ENCODE data around the gene ST6GALNAC3. TPM values are rescaled to one million over a fixed set of nuclear protein-coding genes. Genes with fewer than 3 reads are reported as not detected.

ST6GALNAC3 gene
- total RNA-seq, 4 donors from 2014 or later, result 1.00 to 5.7 (median 1.9) TPM; not detected in 1

DNA sequence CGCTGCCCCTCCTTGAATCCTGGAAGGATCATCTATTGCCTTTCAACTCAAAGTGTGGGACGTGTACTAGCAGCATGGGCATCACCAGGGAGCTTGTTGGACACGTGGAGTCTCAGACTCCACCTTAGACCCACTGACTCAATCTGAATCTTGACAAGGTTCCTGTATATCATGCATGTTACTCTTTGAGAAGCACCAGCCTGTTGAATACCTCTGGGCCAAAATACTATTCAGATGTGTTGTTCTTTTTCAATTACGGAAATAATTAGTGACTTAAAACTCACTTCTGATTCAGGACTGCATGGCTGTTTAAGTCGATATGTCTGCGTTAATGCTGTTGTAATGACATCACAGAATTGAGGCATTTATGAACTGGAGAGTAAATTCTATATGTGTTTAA lies 70.8 kb downstream of the ST6GALNAC3 start:
- WGBS, 2 donors (ENCODE audit: low coverage in 1 of 2), result 73 to 96% methylated on average over 3 to 6 of the region's 6 CpGs
- Histone ChIP-seq H3K4me3 (no peak overlapping the region), H3K4me1 (peaks cover 0 to 19% (median 7%) of the 10 kb centered on the region in 4 donors), H3K27me3 (no peaks in the 10 kb centered on the region), H3K9me3 (no peaks in the 10 kb centered on the region), H3K27ac (no peak overlapping the region), H3K36me3 (no peaks in the 10 kb centered on the region)
- intact Hi-C loops (cut with DNase I; ENCODE audit: low total_unique reads), result no loop called here
- in situ Hi-C loops (cut with MboI; ENCODE audit: low pct_ligation_motif_present in 1 of 4, low pct_unique_long_range_greater_than_20kb in 1 of 4, low sequenced_read_pairs in 3 of 4), result no loop called here
- no peak for DNase-seq
- TF ChIP-seq, protein P1, sequence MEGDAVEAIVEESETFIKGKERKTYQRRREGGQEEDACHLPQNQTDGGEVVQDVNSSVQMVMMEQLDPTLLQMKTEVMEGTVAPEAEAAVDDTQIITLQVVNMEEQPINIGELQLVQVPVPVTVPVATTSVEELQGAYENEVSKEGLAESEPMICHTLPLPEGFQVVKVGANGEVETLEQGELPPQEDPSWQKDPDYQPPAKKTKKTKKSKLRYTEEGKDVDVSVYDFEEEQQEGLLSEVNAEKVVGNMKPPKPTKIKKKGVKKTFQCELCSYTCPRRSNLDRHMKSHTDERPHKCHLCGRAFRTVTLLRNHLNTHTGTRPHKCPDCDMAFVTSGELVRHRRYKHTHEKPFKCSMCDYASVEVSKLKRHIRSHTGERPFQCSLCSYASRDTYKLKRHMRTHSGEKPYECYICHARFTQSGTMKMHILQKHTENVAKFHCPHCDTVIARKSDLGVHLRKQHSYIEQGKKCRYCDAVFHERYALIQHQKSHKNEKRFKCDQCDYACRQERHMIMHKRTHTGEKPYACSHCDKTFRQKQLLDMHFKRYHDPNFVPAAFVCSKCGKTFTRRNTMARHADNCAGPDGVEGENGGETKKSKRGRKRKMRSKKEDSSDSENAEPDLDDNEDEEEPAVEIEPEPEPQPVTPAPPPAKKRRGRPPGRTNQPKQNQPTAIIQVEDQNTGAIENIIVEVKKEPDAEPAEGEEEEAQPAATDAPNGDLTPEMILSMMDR (IDR thresholded peaks at IDR 0.05), result no peak
- no peak for TF ChIP-seq POLR2A (IDR thresholded peaks at IDR 0.05)
- no peak for TF ChIP-seq EP300 (IDR thresholded peaks at IDR 0.05; ENCODE audit: low read depth)
- TF ChIP-seq POLR2AphosphoS5 (IDR thresholded peaks at IDR 0.05), result no peak

DNA sequence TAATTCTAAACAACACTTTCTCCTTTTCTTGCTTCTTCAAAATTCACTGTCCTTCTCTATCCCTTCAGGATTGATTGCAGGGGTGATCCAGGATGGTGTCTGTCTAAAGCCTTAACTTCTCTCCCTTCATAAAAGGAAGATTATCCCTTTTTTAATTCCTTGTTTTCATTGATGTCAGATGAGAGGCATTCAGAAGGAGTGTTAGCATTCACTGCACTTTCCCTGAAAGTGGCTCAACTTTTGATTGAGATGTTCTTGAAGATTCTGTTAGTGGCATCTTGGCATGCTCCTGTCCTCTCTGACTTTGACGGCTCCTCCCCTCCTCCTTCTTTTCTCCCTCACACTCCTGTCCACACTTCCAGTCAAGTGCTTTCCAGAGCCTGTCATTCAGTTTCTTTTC lies 71.6 kb downstream of the ST6GALNAC3 start:
- in situ Hi-C loops (cut with MboI; ENCODE audit: low pct_ligation_motif_present in 1 of 4, low pct_unique_long_range_greater_than_20kb in 1 of 4, low sequenced_read_pairs in 3 of 4), result no loop called here

DNA sequence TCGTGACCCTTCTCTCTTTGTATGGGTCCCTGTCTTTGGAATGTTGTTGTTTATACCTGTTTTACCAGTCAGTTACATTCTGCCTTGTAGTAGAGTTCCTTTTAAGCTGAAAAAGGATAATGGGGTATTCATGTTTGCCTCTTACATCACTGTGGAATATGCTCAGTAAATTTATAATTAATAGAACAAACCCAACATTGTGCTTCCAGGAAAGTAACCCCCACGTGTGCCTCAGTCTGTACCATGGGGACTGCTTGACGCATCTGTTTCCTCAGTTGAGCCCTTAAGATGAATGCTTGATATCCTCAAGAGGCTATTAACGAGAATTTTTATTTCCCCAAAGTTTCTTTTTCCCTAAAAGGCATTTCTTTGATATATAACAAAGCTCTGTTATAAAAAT lies 73.4 kb downstream of the ST6GALNAC3 start:
- 78 to 89% methylated on average over 4 of the region's 4 CpGs for WGBS, 2 donors (ENCODE audit: low coverage in 1 of 2)
- H3K4me3 ChIP-seq, result no peak overlapping the region
- no peaks in the 10 kb centered on the region for H3K36me3 ChIP-seq
- in situ Hi-C loops (cut with MboI; ENCODE audit: low pct_ligation_motif_present in 1 of 4, low pct_unique_long_range_greater_than_20kb in 1 of 4, low sequenced_read_pairs in 3 of 4), result no loop called here
- peaks cover 0 to 4% (median under 1%) of the 10 kb centered on the region in 4 donors for H3K4me1 ChIP-seq
- H3K27ac ChIP-seq, result no peak overlapping the region
- no peaks in the 10 kb centered on the region for H3K9me3 ChIP-seq
- no peaks in the 10 kb centered on the region for H3K27me3 ChIP-seq
- DNase-seq, result no peak
- TF ChIP-seq POLR2A (IDR thresholded peaks at IDR 0.05) (no peak), POLR2AphosphoS5 (IDR thresholded peaks at IDR 0.05) (no peak), EP300 (IDR thresholded peaks at IDR 0.05; ENCODE audit: low read depth) (no peak)
- TF ChIP-seq, protein P1 (IDR thresholded peaks at IDR 0.05), result no peak
- intact Hi-C loops (cut with DNase I; ENCODE audit: low total_unique reads), result no loop called here

More for the DNA sequence above, 71.6 kb downstream of the ST6GALNAC3 start:
- TF ChIP-seq EP300 (IDR thresholded peaks at IDR 0.05; ENCODE audit: low read depth), result no peak
- TF ChIP-seq POLR2AphosphoS5 (IDR thresholded peaks at IDR 0.05), result no peak
- TF ChIP-seq, protein P1 (IDR thresholded peaks at IDR 0.05), result no peak
- no peak for TF ChIP-seq POLR2A (IDR thresholded peaks at IDR 0.05)
- H3K36me3 ChIP-seq, result no peaks in the 10 kb centered on the region
- DNase-seq, result no peak
- no peaks in the 10 kb centered on the region for H3K9me3 ChIP-seq
- H3K27me3 ChIP-seq, result no peaks in the 10 kb centered on the region
- H3K4me3 ChIP-seq, result no peak overlapping the region
- H3K27ac ChIP-seq, result no peak overlapping the region
- WGBS, 2 donors (ENCODE audit: low coverage in 1 of 2), result 92 to 100% methylated on average over 1 of the region's 1 CpG
- intact Hi-C loops (cut with DNase I; ENCODE audit: low total_unique reads), result no loop called here
- peaks cover 0 to 13% (median 3%) of the 10 kb centered on the region in 4 donors for H3K4me1 ChIP-seq

DNA sequence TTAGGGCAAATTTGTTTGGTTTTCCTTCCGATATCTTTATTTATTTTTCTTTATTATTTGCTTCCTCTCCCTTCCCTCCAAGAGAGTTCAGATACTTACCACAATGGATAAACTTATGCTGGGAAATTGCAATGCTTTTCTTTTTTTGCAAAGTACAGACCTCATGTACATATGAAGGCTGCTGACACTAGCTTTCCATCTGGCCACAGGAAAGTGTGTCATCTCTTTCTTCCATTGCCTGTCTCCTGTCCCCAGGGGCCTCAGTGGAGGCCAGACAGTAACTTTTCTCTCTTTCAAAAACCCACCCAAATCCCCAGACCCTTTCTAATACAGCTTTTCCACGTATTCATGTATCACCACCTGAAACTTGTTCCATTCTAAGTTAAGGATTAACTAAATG lies 73.9 kb downstream of the ST6GALNAC3 start:
- WGBS, 2 donors (ENCODE audit: low coverage in 1 of 2), result 76 to 84% methylated on average over 2 of the region's 2 CpGs
- TF ChIP-seq, protein P1 (IDR thresholded peaks at IDR 0.05), result no peak
- TF ChIP-seq EP300 (IDR thresholded peaks at IDR 0.05; ENCODE audit: low read depth), result no peak
- TF ChIP-seq POLR2AphosphoS5 (IDR thresholded peaks at IDR 0.05), result no peak
- no peak for TF ChIP-seq POLR2A (IDR thresholded peaks at IDR 0.05)
- Histone ChIP-seq H3K27me3 (no peaks in the 10 kb centered on the region), H3K9me3 (no peaks in the 10 kb centered on the region), H3K27ac (no peak overlapping the region), H3K4me3 (no peak overlapping the region), H3K36me3 (no peaks in the 10 kb centered on the region), H3K4me1 (no peaks in the 10 kb centered on the region)
- DNase-seq, result no peak
- intact Hi-C loops (cut with DNase I; ENCODE audit: low total_unique reads) (no loop called here), in situ Hi-C loops (cut with MboI; ENCODE audit: low pct_ligation_motif_present in 1 of 4, low pct_unique_long_range_greater_than_20kb in 1 of 4, low sequenced_read_pairs in 3 of 4) (no loop called here)
